Astrocyte (in vitro differentiated cells and primary cell): ENCODE measurements around the gene ATXN10. TPM values are rescaled to one million over a fixed set of nuclear protein-coding genes. Genes with fewer than 3 reads are reported as not detected.

Experiments used
- DNase-seq: peaks from one replicate; pipeline ENCODE4 v3.0.0-alpha.2; 2010; ENCODE audit warnings: low read depth
- FAIRE-seq: peaks from 2 replicates; lab custom pipeline; 2011; peaks lifted over from hg19 to GRCh38; lab: Jason Lieb, UNC
- H2AFZ ChIP-seq: 2 replicates; pipeline ENCODE4 v1.6.0; 2012; ENCODE audit warnings: low read depth, low read length, inconsistent platforms
- H3K27ac ChIP-seq: 2 replicates; pipeline ENCODE4 v1.5.1; 2011; ENCODE audit warnings: low read depth, low read length, inconsistent platforms
- H3K27me3 ChIP-seq: 2 replicates; pipeline ENCODE4 v1.6.0; 2011; ENCODE audit warnings: low read length, inconsistent platforms; ENCODE audit not compliant: insufficient read depth
- H3K36me3 ChIP-seq: 2 replicates; pipeline ENCODE4 v1.5.1; 2011; ENCODE audit warnings: low read length, inconsistent platforms; ENCODE audit not compliant: insufficient read depth
- H3K4me1 ChIP-seq: 2 replicates; pipeline ENCODE4 v1.5.1; 2011; ENCODE audit warnings: low read length, inconsistent platforms; ENCODE audit not compliant: insufficient read depth
- H3K4me2 ChIP-seq: 2 replicates; pipeline ENCODE4 v1.6.0; 2012; ENCODE audit warnings: low read length, inconsistent platforms
- H3K4me3 ChIP-seq: 2 replicates; pipeline ENCODE4 v1.5.1; 2011; ENCODE audit warnings: low read depth, mild to moderate bottlenecking, low read length, inconsistent platforms; ENCODE audit not compliant: insufficient read depth
- H3K79me2 ChIP-seq: 2 replicates; pipeline ENCODE4 v1.6.0; 2012; ENCODE audit warnings: mild to moderate bottlenecking, low read length, inconsistent platforms; ENCODE audit not compliant: insufficient read depth
- H3K9ac ChIP-seq: 2 replicates; pipeline ENCODE4 v1.6.0; 2012; ENCODE audit warnings: mild to moderate bottlenecking, low read length, inconsistent platforms
- H3K9me3 ChIP-seq: 2 replicates; pipeline ENCODE4 v1.5.1; 2012; ENCODE audit warnings: low read depth, mild to moderate bottlenecking, low read length, inconsistent platforms; ENCODE audit not compliant: insufficient read depth
- H4K20me1 ChIP-seq: 2 replicates; pipeline ENCODE4 v1.6.0; 2012; ENCODE audit warnings: low read length, inconsistent platforms; ENCODE audit not compliant: insufficient read depth
- H3K27ac Mint-ChIP-seq: one replicate; pipeline ENCODE4 v1.8.0; 2021; ENCODE audit warnings: mild to moderate bottlenecking, mixed read lengths; ENCODE audit not compliant: unreplicated experiment
- H3K27me3 Mint-ChIP-seq: one replicate; pipeline ENCODE4 v1.8.0; 2021; ENCODE audit warnings: low read depth, mixed read lengths; ENCODE audit not compliant: unreplicated experiment
- H3K36me3 Mint-ChIP-seq: one replicate; pipeline ENCODE4 v1.8.0; 2021; ENCODE audit warnings: low read depth, mixed read lengths; ENCODE audit not compliant: unreplicated experiment
- H3K4me1 Mint-ChIP-seq: one replicate; pipeline ENCODE4 v1.8.0; 2021; ENCODE audit warnings: low read depth, mixed read lengths; ENCODE audit not compliant: unreplicated experiment
- H3K4me3 Mint-ChIP-seq: one replicate; pipeline ENCODE4 v1.8.0; 2021; ENCODE audit warnings: mild to moderate bottlenecking, moderate library complexity, mixed read lengths; ENCODE audit not compliant: unreplicated experiment
- H3K9me3 Mint-ChIP-seq: one replicate; pipeline ENCODE4 v1.8.0; 2021; ENCODE audit warnings: mild to moderate bottlenecking, mixed read lengths; ENCODE audit not compliant: unreplicated experiment
- EZH2 ChIP-seq: IDR thresholded peaks from 2 replicates; pipeline ENCODE4 v1.6.1; 2012; ENCODE audit warnings: mild to moderate bottlenecking, low read length, inconsistent platforms; ENCODE audit not compliant: insufficient read depth
- total RNA-seq: library from RNA; stranded (reverse); gene quantifications from 2 replicates; pipeline ENCODE4 v1.2.1, GENCODE V29; 2021
- TF ChIP-seq, protein P1 (sequence below): IDR thresholded peaks from 2 replicates; pipeline ENCODE4 v1.5.1; 2011; ENCODE audit warnings: low read depth, mild to moderate bottlenecking, inconsistent platforms, low read length, moderate library complexity; ENCODE audit not compliant: insufficient read depth

Gene ATXN10
- total RNA-seq, 1 donor from 2014 or later, result 195 TPM

- Histone ChIP-seq H3K9me3 (peaks cover 3% of the 10 kb centered on the region), H3K27me3 (peaks cover 5% of the 10 kb centered on the region), H3K27ac (no peak overlapping the region), H3K36me3 (no peaks in the 10 kb centered on the region), H3K79me2 (no peaks in the 10 kb centered on the region), H3K4me3 (no peak overlapping the region), H3K9ac (no peak overlapping the region), H3K4me1 (peaks cover 3% of the 10 kb centered on the region), H3K4me2 (no peak overlapping the region), H2AFZ (no peak overlapping the region), H4K20me1 (no peaks in the 10 kb centered on the region)
- Mint-ChIP-seq H3K36me3 (peaks cover 4% of the 10 kb centered on the region), H3K4me3 (no peak overlapping the region), H3K27me3 (peaks cover 56% of the 10 kb centered on the region), H3K4me1 (peaks cover 7% of the 10 kb centered on the region), H3K27ac (peak overlapping the region; percentile 35), H3K9me3 (peaks cover 2% of the 10 kb centered on the region)
- TF ChIP-seq, protein P1, sequence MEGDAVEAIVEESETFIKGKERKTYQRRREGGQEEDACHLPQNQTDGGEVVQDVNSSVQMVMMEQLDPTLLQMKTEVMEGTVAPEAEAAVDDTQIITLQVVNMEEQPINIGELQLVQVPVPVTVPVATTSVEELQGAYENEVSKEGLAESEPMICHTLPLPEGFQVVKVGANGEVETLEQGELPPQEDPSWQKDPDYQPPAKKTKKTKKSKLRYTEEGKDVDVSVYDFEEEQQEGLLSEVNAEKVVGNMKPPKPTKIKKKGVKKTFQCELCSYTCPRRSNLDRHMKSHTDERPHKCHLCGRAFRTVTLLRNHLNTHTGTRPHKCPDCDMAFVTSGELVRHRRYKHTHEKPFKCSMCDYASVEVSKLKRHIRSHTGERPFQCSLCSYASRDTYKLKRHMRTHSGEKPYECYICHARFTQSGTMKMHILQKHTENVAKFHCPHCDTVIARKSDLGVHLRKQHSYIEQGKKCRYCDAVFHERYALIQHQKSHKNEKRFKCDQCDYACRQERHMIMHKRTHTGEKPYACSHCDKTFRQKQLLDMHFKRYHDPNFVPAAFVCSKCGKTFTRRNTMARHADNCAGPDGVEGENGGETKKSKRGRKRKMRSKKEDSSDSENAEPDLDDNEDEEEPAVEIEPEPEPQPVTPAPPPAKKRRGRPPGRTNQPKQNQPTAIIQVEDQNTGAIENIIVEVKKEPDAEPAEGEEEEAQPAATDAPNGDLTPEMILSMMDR, result no peak
- no peak for TF ChIP-seq EZH2
- FAIRE-seq, result no peak
- no peak for DNase-seq
Measured at GRCh38 chr22:45647532-45648225, 24.0 kb upstream of the ATXN10 start.

- H4K20me1 ChIP-seq, result no peaks in the 10 kb centered on the region
- H3K36me3 ChIP-seq, result no peaks in the 10 kb centered on the region
- Mint-ChIP-seq H3K4me3 (no peak overlapping the region), H3K27me3 (peaks cover 60% of the 10 kb centered on the region), H3K27ac (peak overlapping the region; percentile 35), H3K4me1 (peaks cover 2% of the 10 kb centered on the region), H3K9me3 (peaks cover 2% of the 10 kb centered on the region), H3K36me3 (peaks cover 4% of the 10 kb centered on the region)
- no peak overlapping the region for H3K27ac ChIP-seq
- peaks cover 3% of the 10 kb centered on the region for H3K9me3 ChIP-seq
- H3K9ac ChIP-seq, result no peak overlapping the region
- no peak for FAIRE-seq
- TF ChIP-seq, protein P1, result no peak
- TF ChIP-seq EZH2, result no peak
- peaks cover 3% of the 10 kb centered on the region for H3K4me1 ChIP-seq
- H3K27me3 ChIP-seq, result no peaks in the 10 kb centered on the region
- H3K4me3 ChIP-seq, result no peak overlapping the region
- no peaks in the 10 kb centered on the region for H3K79me2 ChIP-seq
- DNase-seq, result no peak
- H2AFZ ChIP-seq, result no peak overlapping the region
- no peak overlapping the region for H3K4me2 ChIP-seq
Measured at GRCh38 chr22:45648301-45649117, 23.1 kb upstream of the ATXN10 start.
